OCI-M2 (cell line): Measurements from ENCODE around the gene ELMO2.

Experiments
- DNase-seq: peaks from one replicate; lab custom pipeline; 2025; ENCODE audit not compliant: unreplicated experiment; lab: John Stamatoyannopoulos, UW

Gene ELMO2, protein sequence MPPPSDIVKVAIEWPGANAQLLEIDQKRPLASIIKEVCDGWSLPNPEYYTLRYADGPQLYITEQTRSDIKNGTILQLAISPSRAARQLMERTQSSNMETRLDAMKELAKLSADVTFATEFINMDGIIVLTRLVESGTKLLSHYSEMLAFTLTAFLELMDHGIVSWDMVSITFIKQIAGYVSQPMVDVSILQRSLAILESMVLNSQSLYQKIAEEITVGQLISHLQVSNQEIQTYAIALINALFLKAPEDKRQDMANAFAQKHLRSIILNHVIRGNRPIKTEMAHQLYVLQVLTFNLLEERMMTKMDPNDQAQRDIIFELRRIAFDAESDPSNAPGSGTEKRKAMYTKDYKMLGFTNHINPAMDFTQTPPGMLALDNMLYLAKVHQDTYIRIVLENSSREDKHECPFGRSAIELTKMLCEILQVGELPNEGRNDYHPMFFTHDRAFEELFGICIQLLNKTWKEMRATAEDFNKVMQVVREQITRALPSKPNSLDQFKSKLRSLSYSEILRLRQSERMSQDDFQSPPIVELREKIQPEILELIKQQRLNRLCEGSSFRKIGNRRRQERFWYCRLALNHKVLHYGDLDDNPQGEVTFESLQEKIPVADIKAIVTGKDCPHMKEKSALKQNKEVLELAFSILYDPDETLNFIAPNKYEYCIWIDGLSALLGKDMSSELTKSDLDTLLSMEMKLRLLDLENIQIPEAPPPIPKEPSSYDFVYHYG

DNA sequence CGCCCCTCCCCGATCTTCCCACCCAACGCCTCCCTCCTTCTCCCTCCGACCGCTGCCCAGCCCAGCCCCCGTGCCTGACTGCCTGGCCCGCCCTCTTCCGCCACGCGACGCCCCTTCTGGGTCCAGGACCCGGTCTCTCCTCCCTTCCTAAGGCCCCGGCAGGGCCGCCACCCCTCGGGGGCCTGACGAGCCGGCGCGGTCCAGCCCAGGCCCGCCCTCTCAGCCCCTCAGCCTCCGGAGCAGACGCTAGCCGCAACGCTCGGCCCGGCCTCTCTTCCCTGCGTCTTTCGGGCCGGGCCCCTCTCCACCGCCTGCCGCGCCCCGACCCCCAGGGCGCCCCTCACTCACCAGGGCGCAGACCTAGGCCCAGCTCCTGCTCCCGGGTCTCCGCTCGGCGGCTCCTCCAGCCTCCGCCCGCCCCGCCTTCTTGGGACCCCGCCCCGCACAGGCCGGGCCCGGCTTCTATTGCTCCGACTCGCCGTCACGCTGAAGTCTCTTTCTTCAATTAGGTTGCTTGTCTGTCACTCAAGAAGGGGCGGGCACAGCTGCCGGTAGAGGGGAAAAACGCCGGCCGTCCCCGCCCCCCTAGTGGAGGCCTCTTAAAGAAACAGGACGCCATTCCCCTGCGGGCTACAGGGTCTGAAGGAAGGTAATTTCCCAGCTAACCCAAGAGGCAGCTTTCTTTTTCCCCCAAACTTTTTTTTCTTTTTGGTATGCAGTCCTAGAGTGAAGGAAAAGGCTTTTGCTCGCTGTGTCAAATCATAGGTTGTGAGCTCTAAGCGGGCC lies at the start of gene ELMO2:
TSS of gene ELMO2 (minus strand) at position 416 of the 786 bp plus-strand sequence. CDS start 12,133 bp downstream, outside the sequence.
- DNase-seq: peak; percentile 91

DNA sequence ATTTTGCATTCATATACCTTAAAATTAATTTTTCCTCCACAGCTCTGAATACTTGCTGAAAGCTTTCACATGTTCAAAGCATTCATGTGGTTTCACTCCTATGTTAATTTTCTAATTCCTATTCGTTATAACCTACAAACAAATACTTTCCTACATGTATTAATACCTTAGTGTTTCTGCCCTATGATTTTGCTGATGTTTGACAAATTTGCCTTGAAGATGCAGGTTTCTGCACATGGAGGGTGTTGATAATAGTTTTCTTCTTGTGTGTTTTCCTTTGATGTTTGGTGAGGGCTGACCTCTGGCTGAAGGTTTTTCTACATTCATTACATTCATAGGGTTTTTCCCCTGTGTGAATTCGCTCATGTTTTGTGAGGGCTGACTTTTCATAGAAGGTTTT lies 49.3 kb upstream of the ELMO2 start:
- DNase-seq: no peak

DNA sequence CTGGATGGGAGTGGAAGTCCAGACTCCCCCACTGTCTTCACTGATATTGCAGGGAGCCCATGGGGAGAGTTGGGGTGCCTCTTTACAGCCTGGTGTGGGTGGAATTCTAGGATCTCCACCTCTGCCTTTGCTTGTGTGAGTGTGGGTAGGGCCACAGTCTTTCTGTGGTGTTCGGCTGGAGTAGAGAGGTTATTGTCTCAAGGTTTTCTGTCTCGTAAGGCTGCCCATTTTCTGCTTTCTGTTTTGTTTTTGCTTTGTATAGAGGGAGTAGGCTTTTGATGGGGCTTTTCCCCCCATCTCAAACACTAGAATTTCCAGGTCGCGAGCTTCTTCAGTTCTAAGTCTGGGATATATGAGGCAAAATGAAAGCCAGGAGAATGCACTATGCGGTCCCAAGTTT lies 40.4 kb upstream of the ELMO2 start:
- no peak for DNase-seq

DNA sequence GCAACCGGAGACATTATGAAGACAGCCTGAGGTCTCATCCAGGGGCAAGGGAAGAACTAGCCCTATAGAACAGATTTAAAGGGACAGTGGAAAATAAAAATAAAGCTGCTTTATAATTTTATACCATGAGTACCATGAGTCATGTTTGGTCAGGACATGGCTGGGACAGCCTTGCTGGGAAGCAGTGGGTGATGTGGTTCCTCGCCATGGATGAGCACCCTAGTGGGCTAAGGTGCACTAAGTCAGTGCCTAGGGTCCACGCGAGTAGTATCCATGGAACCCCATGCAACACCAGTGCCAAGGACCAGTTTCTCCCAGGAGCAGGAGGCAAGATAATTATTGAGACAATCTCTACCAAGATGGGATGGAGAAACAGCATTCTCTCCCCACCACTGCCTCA lies 33.4 kb upstream of the ELMO2 start:
- no peak for DNase-seq

DNA sequence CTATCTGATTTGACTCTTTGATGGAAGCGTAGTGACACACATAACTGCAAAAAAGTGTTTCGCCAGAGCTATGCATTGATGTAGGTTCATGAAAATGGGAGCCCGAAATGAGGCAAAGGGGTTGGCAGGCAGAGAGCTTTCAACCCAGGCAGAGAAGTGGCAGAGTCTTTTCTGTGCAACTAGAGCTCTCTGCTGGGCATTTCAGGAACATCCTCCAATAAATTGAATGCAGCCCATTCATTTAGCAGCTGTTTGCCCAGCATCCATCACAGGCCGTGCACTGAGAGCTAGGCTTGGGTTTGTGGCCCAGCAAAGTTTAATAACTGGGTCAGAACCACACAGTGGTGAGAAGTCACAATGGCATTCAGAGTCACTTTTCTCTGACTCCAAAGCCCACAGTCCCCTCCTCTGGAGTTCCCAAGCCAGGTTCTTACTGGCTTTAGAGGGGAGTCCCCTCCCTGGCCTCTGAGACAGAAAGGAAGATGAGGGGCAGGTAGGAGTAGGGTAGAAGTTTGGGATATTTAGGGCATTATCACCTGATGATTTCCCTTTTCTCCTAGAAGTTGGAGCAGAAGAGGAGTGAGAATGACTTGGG lies 31.8 kb upstream of the ELMO2 start:
- DNase-seq: no peak

DNA sequence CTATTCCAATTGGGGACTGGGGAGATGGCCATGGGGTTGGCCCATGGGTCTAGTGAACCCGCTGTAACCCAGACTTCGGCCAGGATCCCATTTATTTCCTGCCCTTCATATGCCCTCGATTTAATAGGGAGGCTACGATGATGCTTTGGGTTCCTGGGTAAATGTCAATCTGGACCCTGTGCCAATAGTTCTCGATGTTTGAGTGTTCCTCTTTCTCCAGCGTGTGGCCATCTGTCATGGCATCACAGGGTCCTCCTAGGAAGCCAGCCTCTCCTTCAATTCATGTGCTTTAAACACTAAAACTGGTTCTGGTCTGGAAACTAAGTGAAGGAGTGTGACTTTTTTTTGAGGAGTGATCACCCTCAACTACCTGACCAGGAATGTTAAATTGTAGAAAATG lies 28.7 kb upstream of the ELMO2 start:
- no peak for DNase-seq

DNA sequence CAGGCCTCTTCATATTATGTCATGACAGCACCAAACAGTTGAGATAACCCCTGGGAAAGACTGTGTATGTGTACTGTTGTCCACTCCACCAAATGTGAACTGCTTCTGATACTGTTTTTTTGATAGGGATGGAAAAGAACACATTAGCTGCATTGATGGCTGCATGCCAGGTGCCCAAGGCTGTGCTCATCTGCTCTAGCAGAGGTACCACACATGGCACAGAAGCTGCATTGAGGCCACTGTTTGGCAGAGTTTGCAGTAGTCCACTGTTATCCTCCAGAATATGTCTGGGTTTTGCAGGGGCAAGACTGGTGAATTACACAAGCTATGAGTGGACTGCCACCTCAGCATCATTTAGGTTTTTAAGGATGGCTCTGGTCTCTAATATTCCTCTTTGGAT lies 28.2 kb upstream of the ELMO2 start:
- DNase-seq: no peak

DNA sequence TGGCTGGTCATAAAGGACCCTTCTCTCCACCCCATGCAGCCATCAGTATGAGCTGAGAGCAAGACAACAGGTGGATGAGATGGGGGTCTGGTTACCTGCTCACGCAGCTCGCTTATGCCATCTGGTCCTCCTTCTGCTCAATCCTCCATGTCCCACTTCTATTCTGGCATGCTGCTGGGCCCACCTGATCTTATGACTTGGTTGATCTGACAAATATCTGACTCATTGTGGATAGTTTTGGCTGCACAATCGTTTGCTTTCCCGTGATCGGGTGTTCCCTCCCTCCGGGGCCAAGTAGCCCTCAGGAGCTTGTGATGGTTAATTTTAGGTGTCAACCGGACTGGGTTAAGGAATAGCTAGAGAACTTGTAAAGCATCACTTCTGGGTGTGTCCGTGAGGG lies 26.6 kb upstream of the ELMO2 start:
- no peak for DNase-seq

DNA sequence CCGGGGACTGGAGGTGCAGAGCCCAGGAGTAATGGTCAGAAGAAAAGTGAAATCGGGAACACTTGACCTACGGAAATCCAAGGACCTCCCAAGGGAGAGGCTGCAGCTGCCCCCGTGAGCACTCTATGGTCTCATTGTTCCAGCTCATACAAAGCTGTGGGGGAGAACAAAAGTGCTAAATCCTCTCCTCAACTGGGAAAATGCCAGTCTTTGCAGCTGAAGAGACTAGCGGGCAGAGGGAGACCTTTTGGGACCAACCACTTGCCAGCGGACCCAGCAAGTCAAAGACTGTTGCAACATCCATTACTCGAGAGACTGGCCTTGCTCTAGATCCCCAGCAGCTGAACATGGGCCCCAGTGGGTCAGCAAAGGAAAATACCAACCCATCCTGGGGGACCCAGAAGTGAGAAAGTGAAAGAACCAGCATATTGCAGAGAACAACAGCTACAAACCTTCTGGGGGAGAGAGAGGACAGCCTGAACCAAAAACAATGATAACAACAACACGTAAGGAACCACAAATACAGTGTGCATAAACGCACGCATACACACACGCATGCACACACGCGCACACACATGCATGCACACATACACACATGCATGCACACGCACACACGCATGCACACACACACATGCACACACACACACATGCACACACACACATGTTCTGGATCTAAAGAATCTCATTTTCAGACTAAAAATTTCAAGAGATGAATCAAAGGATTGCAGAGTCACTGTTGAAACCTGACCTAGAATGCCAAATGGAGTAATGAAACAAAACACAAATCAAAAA lies 24.7 kb upstream of the ELMO2 start:
- DNase-seq: no peak

DNA sequence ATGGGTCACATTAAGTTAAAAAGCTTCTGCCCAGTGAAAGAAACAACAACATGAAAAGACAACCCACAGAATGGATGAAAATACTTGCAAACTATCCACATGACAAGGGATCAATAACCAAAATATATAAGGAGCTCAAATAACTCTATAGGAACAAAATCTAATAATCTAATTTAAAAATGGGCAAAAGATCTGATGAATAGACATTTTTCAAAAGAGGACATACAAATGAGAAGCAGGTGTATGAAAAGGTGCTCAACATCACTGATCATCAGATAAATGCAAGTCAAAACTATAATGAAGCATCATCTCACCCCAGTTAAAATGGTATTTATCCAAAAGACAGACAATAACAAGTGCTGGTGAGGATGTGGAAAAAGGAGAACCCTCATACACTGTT lies 21.0 kb upstream of the ELMO2 start:
- DNase-seq: no peak

DNA sequence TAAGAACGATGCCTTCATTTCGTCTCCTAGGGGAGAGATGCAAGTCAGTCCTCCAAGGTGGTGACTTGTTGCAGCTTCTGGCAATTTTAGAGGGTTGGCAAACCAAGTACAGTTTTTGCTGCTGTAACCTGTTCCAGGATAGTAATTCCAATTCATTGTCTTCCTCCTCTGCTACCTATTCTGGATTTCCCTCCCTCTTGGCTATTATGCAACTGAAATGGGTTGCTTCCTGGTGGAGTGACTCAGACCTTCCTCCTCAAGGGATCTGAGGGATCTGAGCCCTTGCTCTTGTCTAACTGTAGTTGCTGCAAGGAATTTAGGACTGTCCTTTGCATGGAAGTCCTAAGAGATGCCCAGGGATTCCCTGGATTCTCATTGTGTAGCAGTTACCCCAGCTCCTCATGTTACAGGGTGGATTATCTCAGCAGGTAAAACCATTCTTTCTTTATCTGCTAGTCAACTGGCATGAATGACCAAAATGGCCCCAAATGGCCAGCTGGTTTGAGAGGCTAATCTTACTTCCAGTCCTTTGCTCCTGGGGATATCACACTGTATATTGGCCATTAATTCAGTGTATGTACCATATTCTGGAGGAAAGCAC lies 17.6 kb upstream of the ELMO2 start:
- DNase-seq: no peak

DNA sequence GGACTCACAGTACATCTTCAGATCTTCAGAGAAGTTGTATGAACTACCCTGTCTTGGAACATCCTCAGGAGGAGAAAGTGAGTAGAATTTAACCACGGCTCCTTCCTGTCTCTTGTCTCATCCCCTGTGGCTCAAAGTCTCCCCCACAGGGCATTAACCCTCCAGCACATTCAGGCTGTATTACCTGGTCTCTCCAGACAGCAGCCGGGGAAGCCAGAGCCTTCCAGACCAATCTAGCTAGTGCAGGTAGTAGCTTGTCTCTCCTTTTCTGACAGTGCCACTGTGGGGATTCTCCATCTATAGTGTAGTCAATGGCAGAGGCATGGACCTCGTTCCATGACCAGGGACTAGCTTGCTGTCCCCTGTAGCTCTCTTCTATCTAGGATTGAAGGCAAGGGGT lies 16.9 kb upstream of the ELMO2 start:
- DNase-seq: no peak

DNA sequence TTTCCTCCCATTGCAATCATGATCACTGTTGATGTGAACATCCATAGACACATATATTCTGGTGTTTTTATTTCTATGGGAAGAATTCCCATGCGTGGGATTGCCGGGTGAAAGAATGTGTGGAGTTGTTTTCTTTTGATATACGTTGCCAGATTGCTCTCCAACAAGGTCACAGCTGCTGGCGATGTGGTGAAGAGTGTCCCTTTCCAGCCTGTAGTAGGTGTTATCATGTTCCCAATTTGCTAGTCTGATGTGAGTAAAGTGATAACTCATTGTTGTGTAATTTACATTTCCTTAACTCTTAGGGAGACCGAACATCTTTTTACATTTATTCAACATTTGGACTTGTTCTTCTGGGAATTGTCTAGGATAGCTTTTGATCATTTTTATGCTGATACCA lies 14.5 kb upstream of the ELMO2 start:
- no peak for DNase-seq

DNA sequence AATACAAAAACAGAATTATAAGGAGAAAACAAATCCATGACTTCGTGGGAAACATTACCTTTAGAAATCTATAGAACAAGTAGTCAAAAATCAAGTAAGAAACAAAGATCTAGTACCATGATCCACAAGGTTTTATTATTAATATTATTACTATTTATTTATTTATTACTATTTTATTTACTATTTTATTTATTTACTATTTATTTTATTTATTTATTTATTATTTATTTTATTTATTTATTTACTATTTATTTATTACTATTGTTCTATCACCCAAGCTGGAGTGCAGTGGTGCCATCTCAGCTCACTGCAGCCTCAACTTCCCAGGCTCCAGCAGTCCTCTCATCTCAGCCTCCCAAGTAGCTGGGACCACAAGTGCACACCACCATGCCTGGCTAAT lies 13.5 kb upstream of the ELMO2 start:
- no peak for DNase-seq

DNA sequence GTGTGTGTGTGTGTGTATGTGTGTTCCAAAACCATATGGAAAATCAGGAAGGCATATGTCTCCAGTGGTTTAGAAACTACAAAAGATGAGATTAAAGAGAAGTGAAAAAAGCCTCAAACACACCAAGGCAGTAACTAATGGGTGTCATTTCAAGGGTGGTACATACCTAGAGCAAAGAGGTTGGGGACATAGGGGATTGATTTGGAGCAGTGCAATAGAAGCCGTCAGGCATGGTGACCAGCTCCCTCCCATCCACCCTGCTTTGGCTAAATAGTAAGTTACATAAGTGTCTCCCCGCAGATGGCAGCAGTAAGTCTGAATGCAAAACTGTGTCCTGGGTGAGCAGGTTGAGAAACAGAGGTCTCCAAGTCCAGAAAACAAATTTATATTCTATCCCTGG lies 10.4 kb upstream of the ELMO2 start:
- DNase-seq: no peak

DNA sequence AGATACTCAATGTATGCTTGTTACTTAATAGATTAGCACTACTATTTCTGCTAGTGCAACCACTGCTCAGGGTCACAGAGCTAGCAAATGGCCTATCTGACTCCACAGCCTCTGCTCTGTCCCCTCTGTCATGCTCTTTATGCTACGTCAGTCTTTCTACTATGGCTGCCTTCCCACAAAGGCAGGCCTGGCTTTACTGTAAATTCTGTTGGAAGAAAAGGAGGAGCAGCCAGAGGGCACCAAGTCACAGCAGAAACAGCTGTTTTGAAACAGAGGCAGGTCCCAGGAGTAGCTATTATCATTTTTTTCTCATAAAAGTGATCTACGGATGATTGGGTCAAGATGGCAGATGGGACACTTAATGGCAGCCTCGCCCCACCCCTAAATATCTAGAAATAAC lies 10.0 kb upstream of the ELMO2 start:
- no peak for DNase-seq

DNA sequence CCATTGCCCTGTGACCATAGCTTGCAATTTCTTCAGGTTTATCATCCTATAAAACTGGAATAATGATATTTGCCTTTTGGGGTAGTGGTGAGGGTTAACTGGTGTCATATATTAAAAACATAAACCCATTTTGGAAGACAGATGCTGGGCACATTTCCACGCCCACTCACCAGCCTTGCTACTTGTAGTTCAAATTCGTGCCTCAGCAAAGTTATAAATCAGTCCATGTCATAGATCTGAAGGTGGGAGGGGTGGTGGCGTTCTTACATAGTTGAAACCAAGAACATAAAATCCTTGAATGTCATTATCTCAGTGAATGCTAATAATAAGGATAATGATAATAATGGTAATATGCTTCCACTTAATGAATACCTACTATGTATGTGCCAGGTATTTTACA lies 9.4 kb upstream of the ELMO2 start:
- DNase-seq: no peak

DNA sequence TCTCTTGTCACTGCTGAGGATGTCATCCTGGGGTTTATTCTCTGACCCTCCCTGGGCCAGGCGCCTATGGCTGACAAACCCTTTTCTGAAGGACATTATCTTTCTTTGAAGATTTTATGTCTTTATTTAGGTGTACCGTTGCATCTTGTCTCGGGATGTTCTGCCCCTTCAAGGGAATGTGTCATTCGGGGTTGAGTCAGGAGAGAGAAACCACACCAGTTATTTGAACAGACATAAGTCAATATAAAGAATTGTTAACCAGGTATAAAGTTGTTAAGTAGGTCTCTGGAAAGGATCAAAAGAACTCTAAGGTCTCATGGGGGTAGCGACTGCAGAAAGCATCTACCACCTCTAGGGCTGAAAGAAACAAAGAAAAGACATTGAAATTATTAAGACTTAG lies 8.2 kb upstream of the ELMO2 start:
- no peak for DNase-seq

DNA sequence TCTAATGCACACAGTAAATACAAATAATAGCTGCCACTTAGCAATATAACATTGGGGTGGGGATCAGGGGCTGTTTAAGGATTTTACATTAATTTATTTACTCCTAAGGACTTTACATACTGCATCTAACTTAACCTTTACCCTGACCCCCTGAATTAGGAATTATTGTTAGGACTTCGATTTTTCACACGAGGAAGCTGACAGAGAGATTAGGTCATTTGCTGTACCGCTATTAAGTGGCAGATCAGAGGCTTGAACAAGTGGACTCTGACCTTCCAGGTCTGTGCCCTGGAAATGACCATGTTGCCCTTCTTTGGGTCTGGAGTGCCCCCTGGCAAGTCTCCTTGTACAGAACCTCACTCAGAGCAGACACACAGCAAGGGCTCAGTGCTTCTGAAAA lies 5.2 kb upstream of the ELMO2 start:
- no peak for DNase-seq

DNA sequence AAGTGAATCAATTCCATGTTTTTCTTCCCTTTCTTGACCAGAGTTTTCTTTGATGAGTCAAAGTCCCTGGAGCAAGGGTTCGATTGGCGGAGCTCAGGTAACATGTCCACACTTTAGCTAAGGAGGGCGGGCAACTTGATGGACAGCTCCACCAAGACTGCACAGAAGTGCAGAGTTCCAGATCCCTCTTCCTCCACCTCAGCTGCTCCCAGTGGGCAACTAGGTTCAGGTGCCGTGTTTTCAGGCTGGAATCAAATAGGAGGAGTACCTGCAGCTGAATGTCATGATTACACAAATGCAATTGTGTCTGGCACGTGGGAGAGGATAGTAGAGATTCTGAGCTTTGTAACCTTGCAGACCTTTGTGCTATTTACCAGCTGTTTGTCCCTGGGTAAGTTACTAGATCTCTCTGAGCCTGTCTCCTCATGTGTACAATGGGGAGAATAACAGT lies 1.9 kb upstream of the ELMO2 start:
- DNase-seq: no peak
